DND-41 (cell line): Measurements from ENCODE around the gene TSHZ1.

ENCODE experiments used
- ATAC-seq: fragments of 200-7000 bp; cut with Tn5 transposase; 3 replicates; pipeline ENCODE4 v1.9.1; 2021; ENCODE audit warnings: low read depth; ENCODE audit not compliant: insufficient read depth
- DNase-seq: peaks from one replicate; pipeline ENCODE4 v3.0.0-alpha.2; 2020
- H2AFZ ChIP-seq: 2 replicates; pipeline ENCODE4 v1.6.0; 2012; ENCODE audit warnings: low read depth, low read length
- H3K27ac ChIP-seq: 2 replicates; pipeline ENCODE4 v1.5.1; 2012; ENCODE audit warnings: low read length, inconsistent platforms
- H3K27me3 ChIP-seq: fragments of 200-600 bp; sonication (generic); 2 replicates; pipeline ENCODE4 v1.6.0; 2012; ENCODE audit warnings: low read length, mild to moderate bottlenecking, inconsistent platforms; ENCODE audit not compliant: insufficient read depth, poor library complexity
- H3K36me3 ChIP-seq: 2 replicates; pipeline ENCODE4 v1.5.1; 2012; ENCODE audit warnings: low read length, inconsistent platforms; ENCODE audit not compliant: insufficient read depth
- H3K4me1 ChIP-seq: 2 replicates; pipeline ENCODE4 v1.5.1; 2012; ENCODE audit warnings: mild to moderate bottlenecking, low read length; ENCODE audit not compliant: insufficient read depth
- H3K4me2 ChIP-seq: 2 replicates; pipeline ENCODE4 v1.6.0; 2012; ENCODE audit warnings: mild to moderate bottlenecking, moderate library complexity, low read length, inconsistent platforms; ENCODE audit not compliant: insufficient read depth
- H3K4me3 ChIP-seq, 2 experiments: fragments of 200-600 bp in 1 of 2; shearing (Covaris generic) in 1 of 2; 2 replicates each; pipeline ENCODE4 v1.5.1; 2012 to 2016; ENCODE audit warnings: inconsistent platforms in 2 of 2, low read length in 2 of 2, mild to moderate bottlenecking in 2 of 2, low read depth in 1 of 2, moderate library complexity in 1 of 2
- H3K79me2 ChIP-seq: 2 replicates; pipeline ENCODE4 v1.6.0; 2012; ENCODE audit warnings: low read length, inconsistent platforms; ENCODE audit not compliant: insufficient read depth
- H3K9ac ChIP-seq: 2 replicates; pipeline ENCODE4 v1.6.0; 2012; ENCODE audit warnings: low read depth, mild to moderate bottlenecking, inconsistent platforms, low read length, moderate library complexity
- H3K9me3 ChIP-seq: 2 replicates; pipeline ENCODE4 v1.5.1; 2012; ENCODE audit warnings: low read length, moderate library complexity, mild to moderate bottlenecking, inconsistent platforms; ENCODE audit not compliant: insufficient read depth, severe bottlenecking
- H4K20me1 ChIP-seq: 2 replicates; pipeline ENCODE4 v1.6.0; 2012; ENCODE audit warnings: low read length; ENCODE audit not compliant: insufficient read depth
- CTCF ChIP-seq: IDR thresholded peaks from 2 replicates; pipeline ENCODE4 v1.5.1; 2012; ENCODE audit warnings: borderline replicate concordance, low read length, moderate library complexity, mild to moderate bottlenecking; ENCODE audit not compliant: poor library complexity, severe bottlenecking; ENCODE audit errors: extremely low read depth
- EZH2 ChIP-seq: IDR thresholded peaks from 3 replicates; pipeline ENCODE4 v1.6.1; 2012; ENCODE audit warnings: borderline replicate concordance, low read depth, mild to moderate bottlenecking, moderate library complexity, low read length, inconsistent platforms; ENCODE audit not compliant: severe bottlenecking

Gene TSHZ1

GRCh38 chr18:75201282-75202270 lies 9.0 kb upstream of the TSHZ1 start:
- Histone ChIP-seq H4K20me1 (peaks cover 47% of the 10 kb centered on the region), H3K4me3 (no peak overlapping the region), H3K27ac (no peak overlapping the region), H3K27me3 (no peaks in the 10 kb centered on the region), H3K9ac (no peak overlapping the region), H2AFZ (no peak overlapping the region), H3K36me3 (peaks cover 41% of the 10 kb centered on the region), H3K9me3 (no peaks in the 10 kb centered on the region), H3K79me2 (peaks cover 77% of the 10 kb centered on the region), H3K4me2 (no peak overlapping the region), H3K4me1 (peaks cover 12% of the 10 kb centered on the region)
- no peak for DNase-seq
- no peak for ATAC-seq
- no peak for TF ChIP-seq CTCF
- TF ChIP-seq EZH2: no peak

GRCh38 chr18:75202696-75203365 lies 7.8 kb upstream of the TSHZ1 start:
- no peak overlapping the region for H3K9ac ChIP-seq
- H3K4me1 ChIP-seq: peaks cover 25% of the 10 kb centered on the region
- peaks cover 85% of the 10 kb centered on the region for H3K79me2 ChIP-seq
- H3K36me3 ChIP-seq: peaks cover 40% of the 10 kb centered on the region
- H3K4me2 ChIP-seq: no peak overlapping the region
- H3K9me3 ChIP-seq: no peaks in the 10 kb centered on the region
- H3K4me3 ChIP-seq: no peak overlapping the region
- no peak for DNase-seq
- no peak overlapping the region for H3K27ac ChIP-seq
- no peaks in the 10 kb centered on the region for H3K27me3 ChIP-seq
- peaks cover 59% of the 10 kb centered on the region for H4K20me1 ChIP-seq
- no peak for TF ChIP-seq EZH2
- TF ChIP-seq CTCF: no peak
- no peak for ATAC-seq
- H2AFZ ChIP-seq: no peak overlapping the region

- Histone ChIP-seq H3K9ac (no peak overlapping the region), H3K4me1 (peaks cover 28% of the 10 kb centered on the region), H3K4me2 (no peak overlapping the region), H3K4me3 (no peak overlapping the region), H3K27me3 (no peaks in the 10 kb centered on the region), H4K20me1 (peaks cover 63% of the 10 kb centered on the region), H3K9me3 (no peaks in the 10 kb centered on the region), H3K79me2 (peaks cover 93% of the 10 kb centered on the region), H3K27ac (no peak overlapping the region), H3K36me3 (peaks cover 44% of the 10 kb centered on the region), H2AFZ (no peak overlapping the region)
- TF ChIP-seq EZH2: no peak
- TF ChIP-seq CTCF: no peak
- DNase-seq (no peak), ATAC-seq (no peak)
Observed at GRCh38 chr18:75203416-75204268, 7.0 kb upstream of the TSHZ1 start.
